HEK293T (cell line): ENCODE measurements around the gene PDE4B.

Experiments
- CTCF ChIA-PET: fragments of 350-600 bp; formaldehyde crosslinking; extraction: SDS; loops from one replicate; lab custom pipeline; 2021; ENCODE audit warnings: antibody characterized with exemption, inconsistent platforms; lab: Yijun Ruan, JAX
- POLR2A ChIA-PET: fragments of 350-600 bp; formaldehyde crosslinking; extraction: SDS; loops from one replicate; lab custom pipeline; 2020; ENCODE audit warnings: antibody characterized with exemption, inconsistent platforms; lab: Yijun Ruan, JAX
- DNase-seq: peaks from one replicate; pipeline ENCODE4 v3.0.0; 2012; ENCODE audit warnings: mixed read lengths; ENCODE audit errors: extremely low spot score
- ARNT ChIP-seq: fragments of 450-650 bp; IDR thresholded peaks from 2 replicates; pipeline ENCODE4 v1.6.1; 2017; ENCODE audit warnings: mild to moderate bottlenecking
- BHLHE40 ChIP-seq: fragments of 450-650 bp; IDR thresholded peaks from 2 replicates; pipeline ENCODE4 v1.6.1; 2016; ENCODE audit warnings: mild to moderate bottlenecking, moderate library complexity, borderline replicate concordance
- CTBP1 ChIP-seq: fragments of 450-650 bp; IDR thresholded peaks from 2 replicates; pipeline ENCODE4 v1.6.1; 2016; ENCODE audit warnings: borderline replicate concordance
- ELF4 ChIP-seq: fragments of 450-650 bp; IDR thresholded peaks from 2 replicates; pipeline ENCODE4 v1.6.1; 2017; ENCODE audit warnings: antibody characterized with exemption
- FOXA1 ChIP-seq: fragments of 450-650 bp; IDR thresholded peaks from 2 replicates; pipeline ENCODE4 v1.6.1; 2016; ENCODE audit warnings: mild to moderate bottlenecking
- FOXK2 ChIP-seq: fragments of 450-650 bp; IDR thresholded peaks from 2 replicates; pipeline ENCODE4 v1.6.1; 2016; ENCODE audit warnings: mild to moderate bottlenecking
- FOXM1 ChIP-seq: fragments of 450-650 bp; IDR thresholded peaks from 2 replicates; pipeline ENCODE4 v1.6.1; 2017; ENCODE audit warnings: mild to moderate bottlenecking, borderline replicate concordance
- HDGF ChIP-seq: fragments of 450-650 bp; IDR thresholded peaks from 2 replicates; pipeline ENCODE4 v1.6.1; 2017; ENCODE audit warnings: antibody characterized with exemption, borderline replicate concordance
- L3MBTL2 ChIP-seq: fragments of 450-650 bp; conservative IDR thresholded peaks from 2 replicates; pipeline ENCODE4 v1.6.1; 2016; ENCODE audit warnings: mild to moderate bottlenecking
- LEF1 ChIP-seq: fragments of 450-650 bp; IDR thresholded peaks from 2 replicates; pipeline ENCODE4 v1.6.1; 2017; ENCODE audit warnings: mild to moderate bottlenecking, borderline replicate concordance
- NFRKB ChIP-seq: fragments of 450-650 bp; IDR thresholded peaks from 2 replicates; pipeline ENCODE4 v1.6.1; 2016; ENCODE audit warnings: mild to moderate bottlenecking, moderate library complexity
- SP1 ChIP-seq: fragments of 450-650 bp; IDR thresholded peaks from 2 replicates; pipeline ENCODE4 v1.6.1; 2017
- SUZ12 ChIP-seq: fragments of 450-650 bp; IDR thresholded peaks from 2 replicates; pipeline ENCODE4 v1.6.1; 2016; ENCODE audit warnings: mild to moderate bottlenecking
- TARDBP ChIP-seq: fragments of 450-650 bp; IDR thresholded peaks from 2 replicates; pipeline ENCODE4 v1.6.1; 2016
- ZNF384 ChIP-seq: fragments of 450-650 bp; IDR thresholded peaks from 2 replicates; pipeline ENCODE4 v1.6.1; 2016
- TF ChIP-seq, protein P1 (sequence below): fragments of 450-650 bp; IDR thresholded peaks from 2 replicates; pipeline ENCODE4 v1.6.1; 2016

The PDE4B gene

DNA sequence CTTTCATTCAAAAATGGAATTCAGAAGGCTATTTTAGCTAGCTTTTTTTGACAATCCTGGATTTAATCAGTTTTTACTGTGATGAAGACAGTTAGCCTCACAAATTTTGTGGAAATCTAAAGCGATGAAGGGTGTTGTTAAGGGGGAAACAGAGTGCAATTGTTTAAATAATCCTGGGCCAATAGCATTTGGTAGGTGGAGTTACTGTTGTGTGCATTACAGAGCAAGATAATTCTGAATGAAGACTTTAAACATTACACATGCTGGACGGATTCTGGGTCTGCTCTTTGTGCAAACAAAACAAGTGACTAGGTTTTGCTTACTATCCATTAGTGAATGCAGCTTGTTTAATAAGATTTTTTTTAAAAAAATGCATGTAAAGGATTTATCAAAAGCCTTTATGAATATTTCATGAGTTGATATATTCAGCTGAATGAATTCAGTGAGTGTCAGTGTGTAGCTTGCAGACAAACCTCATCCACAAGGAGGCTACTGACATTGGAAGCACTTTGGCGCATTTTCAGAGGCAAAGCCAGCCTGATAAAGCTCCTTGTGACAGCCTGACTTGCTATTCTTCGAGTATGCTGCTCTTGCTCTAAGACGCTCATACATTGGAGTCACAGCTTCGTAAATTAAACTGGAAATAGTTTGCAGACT lies 199.6 kb downstream of the PDE4B start:
- ChIA-PET CTCF (interaction anchor here (0.6 kb wide), 1 partner anchor 215 kb away, joined by 3 read pairs; no protein-coding TSS in a partner anchor), POLR2A (no interaction called here)
- TF ChIP-seq ZNF384 (no peak), BHLHE40 (no peak), LEF1 (no peak), SP1 (no peak), TARDBP (no peak), SUZ12 (no peak), L3MBTL2 (no peak)
- DNase-seq = no peak

DNA sequence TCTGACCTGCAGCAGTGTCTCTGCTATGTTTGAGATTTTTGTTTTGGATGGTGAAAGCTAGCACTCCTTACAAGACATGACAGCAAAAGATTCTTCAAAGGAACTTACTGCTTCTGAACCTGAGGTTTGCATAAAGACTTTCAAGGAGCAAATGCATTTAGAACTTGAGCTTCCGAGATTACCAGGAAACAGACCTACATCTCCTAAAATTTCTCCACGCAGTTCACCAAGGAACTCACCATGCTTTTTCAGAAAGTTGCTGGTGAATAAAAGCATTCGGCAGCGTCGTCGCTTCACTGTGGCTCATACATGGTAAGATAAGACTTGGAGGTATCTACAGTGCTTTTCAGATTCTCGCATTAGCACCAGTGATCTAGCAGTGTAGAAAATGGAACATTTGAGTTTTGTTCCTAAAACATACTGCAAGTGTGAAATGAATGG lies 200.2 kb downstream of the PDE4B start:
- no peak for TF ChIP-seq SP1
- no peak for TF ChIP-seq LEF1
- no peak for TF ChIP-seq CTBP1
- TF ChIP-seq HDGF = no peak
- no peak for TF ChIP-seq NFRKB
- no peak for TF ChIP-seq TARDBP
- no peak for TF ChIP-seq ELF4
- TF ChIP-seq, protein P1, sequence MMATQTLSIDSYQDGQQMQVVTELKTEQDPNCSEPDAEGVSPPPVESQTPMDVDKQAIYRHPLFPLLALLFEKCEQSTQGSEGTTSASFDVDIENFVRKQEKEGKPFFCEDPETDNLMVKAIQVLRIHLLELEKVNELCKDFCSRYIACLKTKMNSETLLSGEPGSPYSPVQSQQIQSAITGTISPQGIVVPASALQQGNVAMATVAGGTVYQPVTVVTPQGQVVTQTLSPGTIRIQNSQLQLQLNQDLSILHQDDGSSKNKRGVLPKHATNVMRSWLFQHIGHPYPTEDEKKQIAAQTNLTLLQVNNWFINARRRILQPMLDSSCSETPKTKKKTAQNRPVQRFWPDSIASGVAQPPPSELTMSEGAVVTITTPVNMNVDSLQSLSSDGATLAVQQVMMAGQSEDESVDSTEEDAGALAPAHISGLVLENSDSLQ = no peak
- CTCF ChIA-PET = no interaction called here
- no peak for DNase-seq
- POLR2A ChIA-PET = no interaction called here

DNA sequence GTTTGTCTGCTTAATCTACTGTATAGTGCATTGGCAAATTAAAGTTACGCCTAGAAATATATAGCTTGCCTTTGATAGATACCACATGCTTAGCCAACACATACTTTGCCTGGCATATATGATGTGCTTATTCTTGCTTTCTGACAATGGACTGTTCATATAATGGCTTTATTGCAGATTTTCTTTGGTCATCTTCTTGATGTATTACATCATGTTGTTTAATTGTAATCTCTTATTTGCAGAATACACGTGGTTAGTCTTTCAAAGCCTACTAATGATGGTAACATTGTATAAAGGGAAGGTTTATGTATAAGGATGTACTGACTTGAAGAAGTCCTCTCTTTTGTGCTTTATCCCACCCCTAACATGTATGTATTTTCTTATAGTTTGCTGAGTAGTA lies 201.5 kb downstream of the PDE4B start:
- TF ChIP-seq LEF1 (no peak), HDGF (no peak), TARDBP (no peak), BHLHE40 (no peak), SUZ12 (no peak), CTBP1 (no peak), ARNT (no peak), NFRKB (no peak)
- TF ChIP-seq, protein P1 = no peak
- POLR2A ChIA-PET = no interaction called here
- no peak for DNase-seq
- CTCF ChIA-PET = no interaction called here

DNA sequence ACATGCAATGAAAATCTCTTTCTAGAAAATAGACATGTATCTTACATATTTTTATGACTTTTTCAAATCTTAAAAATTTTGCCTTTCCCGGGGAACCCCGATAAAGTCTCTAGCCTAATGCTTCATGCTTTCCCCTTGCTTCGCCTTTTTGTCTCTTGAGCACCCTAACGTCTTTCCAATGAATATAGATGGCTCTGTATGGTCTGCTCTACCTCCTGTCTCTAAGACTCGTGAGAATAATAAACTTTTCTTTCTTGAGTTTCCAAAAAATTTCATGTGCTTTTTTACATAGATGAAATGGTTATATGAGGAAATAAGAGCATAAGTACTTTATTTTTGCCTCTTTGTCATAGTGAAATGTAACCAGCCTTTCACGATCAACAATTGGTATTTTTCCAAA lies 202.6 kb downstream of the PDE4B start:
- no peak for DNase-seq
- no peak for TF ChIP-seq SUZ12
- no peak for TF ChIP-seq TARDBP
- no peak for TF ChIP-seq LEF1
- CTCF ChIA-PET = no interaction called here
- POLR2A ChIA-PET = no interaction called here

DNA sequence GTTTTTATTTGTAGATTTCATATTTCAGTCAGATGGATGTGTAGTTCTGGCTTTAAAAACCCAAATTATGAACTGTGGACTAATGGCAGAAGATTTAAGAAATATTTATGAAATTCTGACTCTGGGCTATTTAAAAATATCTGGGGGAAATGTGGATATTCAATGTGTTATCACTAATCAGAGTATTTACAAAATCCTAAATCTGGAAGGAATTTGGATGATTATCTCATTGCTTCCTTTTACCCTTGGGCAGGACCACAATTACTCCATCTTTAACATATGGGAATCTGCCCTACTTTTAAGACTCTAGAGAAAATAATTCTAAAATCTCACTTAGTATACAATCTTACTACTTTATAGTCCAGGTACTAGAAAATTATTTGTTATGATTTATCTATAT lies 203.2 kb downstream of the PDE4B start:
- ChIA-PET CTCF (no interaction called here), POLR2A (no interaction called here)
- DNase-seq = no peak
- no peak for TF ChIP-seq ARNT
- no peak for TF ChIP-seq L3MBTL2
- TF ChIP-seq SP1 = no peak
- no peak for TF ChIP-seq LEF1
- no peak for TF ChIP-seq ELF4
- TF ChIP-seq, protein P1 = no peak
- TF ChIP-seq SUZ12 = no peak
- no peak for TF ChIP-seq FOXA1
- TF ChIP-seq TARDBP = no peak
- TF ChIP-seq HDGF = no peak
- TF ChIP-seq FOXK2 = no peak
- no peak for TF ChIP-seq BHLHE40
- no peak for TF ChIP-seq FOXM1
- no peak for TF ChIP-seq NFRKB
- TF ChIP-seq CTBP1 = no peak
- no peak for TF ChIP-seq ZNF384

DNA sequence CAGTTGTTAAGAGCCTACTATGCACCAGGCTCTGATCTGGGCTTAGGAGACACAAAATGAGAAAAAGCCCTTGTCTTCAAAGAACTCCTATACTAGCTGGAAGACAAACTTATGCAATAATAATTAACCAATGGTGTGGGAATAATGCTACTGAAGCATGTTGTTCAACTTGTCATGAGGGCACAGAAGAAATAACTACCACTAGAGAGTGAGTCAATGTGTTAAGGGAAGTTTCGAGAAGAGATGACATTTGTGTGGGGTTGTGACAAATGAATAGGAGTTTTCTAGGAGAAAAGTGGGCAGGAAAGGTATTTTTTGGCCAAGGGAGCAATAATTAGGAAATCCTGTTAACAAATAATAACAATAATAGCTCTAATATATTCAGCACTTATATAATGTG lies 205.0 kb downstream of the PDE4B start:
- POLR2A ChIA-PET = no interaction called here
- CTCF ChIA-PET = no interaction called here
- no peak for DNase-seq
- TF ChIP-seq FOXA1 (no peak), ARNT (no peak), ELF4 (no peak), SUZ12 (no peak)

DNA sequence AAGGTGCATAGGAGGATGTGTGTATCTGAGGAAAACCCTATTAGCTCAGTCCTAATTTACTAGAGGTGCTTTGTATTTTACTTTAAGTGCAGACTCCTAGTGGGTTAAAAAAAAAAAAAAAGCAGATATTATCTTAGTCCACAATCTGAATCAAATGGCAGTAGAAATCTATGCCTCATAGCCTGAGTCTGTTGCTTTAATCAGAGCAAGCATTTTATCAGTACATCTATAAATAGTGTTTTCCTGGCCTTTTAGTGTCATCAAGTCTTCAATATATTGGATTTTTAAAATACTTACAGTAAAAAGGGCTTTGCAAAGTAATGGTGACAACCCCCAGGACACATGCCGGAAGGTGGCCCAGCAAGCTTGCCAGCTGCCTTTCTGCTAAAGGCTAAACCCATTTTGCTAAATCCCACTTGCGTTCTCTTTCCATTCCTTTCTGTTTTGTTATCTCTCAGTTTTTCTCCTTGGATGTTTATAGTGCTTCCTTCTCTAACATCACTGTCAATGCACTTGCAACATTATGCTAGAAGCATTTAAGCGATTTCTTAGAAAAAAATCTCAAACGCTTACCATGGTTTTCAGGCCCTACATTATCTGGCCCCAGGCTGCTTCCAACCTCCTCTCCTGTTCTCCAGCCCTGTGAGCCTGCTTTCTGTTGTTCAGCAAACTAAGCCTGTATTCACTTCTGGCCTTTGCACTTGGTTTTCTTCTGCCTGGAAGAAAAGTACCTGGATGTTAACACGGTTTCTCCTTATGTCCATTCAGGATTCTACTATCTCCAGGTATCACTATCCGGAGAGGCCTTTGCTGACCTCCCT lies 206.3 kb downstream of the PDE4B start:
- DNase-seq = no peak
- TF ChIP-seq HDGF (no peak), NFRKB (no peak), CTBP1 (no peak), SUZ12 (no peak), TARDBP (no peak), FOXM1 (no peak), LEF1 (no peak), ZNF384 (no peak), FOXA1 (no peak), L3MBTL2 (no peak), ELF4 (no peak), FOXK2 (no peak), ARNT (no peak), BHLHE40 (no peak)
- TF ChIP-seq, protein P1 = no peak
- ChIA-PET CTCF (no interaction called here), POLR2A (no interaction called here)
